GM06990 (cell line): ENCODE results near the gene CBX8.

Source experiments
- DNase-seq: peaks from one replicate; pipeline ENCODE4 v3.0.0-alpha.2; 2011; ENCODE audit not compliant: insufficient read length; ENCODE audit errors: extremely low read depth
- H3K27me3 ChIP-seq: replicated peaks from 2 replicates; pipeline ENCODE4 v1.6.0; 2011; ENCODE audit warnings: low read length; ENCODE audit not compliant: control insufficient read depth, insufficient read depth
- H3K36me3 ChIP-seq: 2 replicates; pipeline ENCODE4 v1.5.1; 2011; ENCODE audit warnings: low read length; ENCODE audit not compliant: control insufficient read depth, insufficient read depth
- H3K4me3 ChIP-seq: replicated peaks from 2 replicates; pipeline ENCODE4 v1.5.1; 2011; ENCODE audit warnings: low read depth, mild to moderate bottlenecking, control low read depth, low read length
- CTCF ChIP-seq: IDR thresholded peaks from 2 replicates; pipeline ENCODE4 v1.5.1; 2011; ENCODE audit warnings: low read length, control low read depth, mild to moderate bottlenecking, inconsistent platforms; ENCODE audit not compliant: insufficient read depth, poor library complexity, severe bottlenecking

Gene CBX8

GRCh38 chr17:79842656-79843473, 46.0 kb upstream of the CBX8 start:
- H3K36me3 ChIP-seq, result no peaks in the 10 kb centered on the region
- DNase-seq, result no peak
- TF ChIP-seq CTCF, result no peak
- no peaks in the 10 kb centered on the region; the same call in 1 of the 2 replicates for H3K27me3 ChIP-seq
- no peak overlapping the region; the same call in 1 of the 2 replicates for H3K4me3 ChIP-seq

GRCh38 chr17:79842136-79842655, 45.3 kb upstream of the CBX8 start:
- Histone ChIP-seq H3K27me3 (no peaks in the 10 kb centered on the region; the same call in 1 of the 2 replicates), H3K36me3 (no peaks in the 10 kb centered on the region), H3K4me3 (no peak overlapping the region)
- DNase-seq, result no peak
- no peak for TF ChIP-seq CTCF

- no peaks in the 10 kb centered on the region; the same call in 1 of the 2 replicates for H3K27me3 ChIP-seq
- TF ChIP-seq CTCF, result no peak
- no peak overlapping the region for H3K4me3 ChIP-seq
- DNase-seq, result no peak
- no peaks in the 10 kb centered on the region for H3K36me3 ChIP-seq
Observed at GRCh38 chr17:79841369-79842135, 44.7 kb upstream of the CBX8 start.

GRCh38 chr17:79840989-79841286, 44.1 kb upstream of the CBX8 start:
- no peaks in the 10 kb centered on the region; the same call in 1 of the 2 replicates for H3K27me3 ChIP-seq
- no peak for TF ChIP-seq CTCF
- no peaks in the 10 kb centered on the region for H3K36me3 ChIP-seq
- DNase-seq, result no peak
- H3K4me3 ChIP-seq, result no peak overlapping the region

- Histone ChIP-seq H3K4me3 (no peak overlapping the region), H3K36me3 (peaks cover 2% of the 10 kb centered on the region), H3K27me3 (no peaks in the 10 kb centered on the region; the same call in 1 of the 2 replicates)
- TF ChIP-seq CTCF, result no peak
- DNase-seq, result no peak
Observed at GRCh38 chr17:79840269-79840988, 43.6 kb upstream of the CBX8 start.
